IPS DF 6.9 (cell line): ENCODE measurements around the gene ADIPOR1.
"Not testable (repeated sequence)": the region's sequence is repeated elsewhere in the genome, so short reads cannot be mapped to it uniquely, and the experiment has no call there.

Source experiments
- DNase-seq: peaks from one replicate; pipeline ENCODE4 v3.0.0-alpha.2; 2013; ENCODE audit warnings: low read depth, low spot score
- H3K27ac ChIP-seq: one replicate; pipeline ENCODE4 v1.5.1; 2013; ENCODE audit warnings: low read length, control low read depth
- H3K27me3 ChIP-seq: 2 replicates; pipeline ENCODE4 v1.6.1; 2013; ENCODE audit warnings: mild to moderate bottlenecking, low read length; ENCODE audit not compliant: control insufficient read depth, insufficient read depth
- H3K36me3 ChIP-seq: 2 replicates; pipeline ENCODE4 v1.6.1; 2013; ENCODE audit warnings: low read length; ENCODE audit not compliant: control insufficient read depth, insufficient read depth
- H3K4me1 ChIP-seq: 2 replicates; pipeline ENCODE4 v1.6.1; 2013; ENCODE audit warnings: low read length; ENCODE audit not compliant: control insufficient read depth, insufficient read depth
- H3K4me3 ChIP-seq: 2 replicates; pipeline ENCODE4 v1.5.1; 2013; ENCODE audit warnings: mild to moderate bottlenecking, low read length
- H3K9me3 ChIP-seq: 2 replicates; pipeline ENCODE4 v1.6.1; 2013; ENCODE audit warnings: low read length, inconsistent platforms; ENCODE audit not compliant: control insufficient read depth, insufficient read depth
- WGBS: extraction: QIAGEN DNeasy Blood & Tissue Kit; methylation state at CpG from one replicate; pipeline ENCODE4 v1.1.7; 2013; ENCODE audit warnings: mixed read lengths, missing lambda C conversion rate; ENCODE audit not compliant: insufficient read length, insufficient coverage; 5-methylcytosine and 5-hydroxymethylcytosine counted together

ADIPOR1 gene

DNA sequence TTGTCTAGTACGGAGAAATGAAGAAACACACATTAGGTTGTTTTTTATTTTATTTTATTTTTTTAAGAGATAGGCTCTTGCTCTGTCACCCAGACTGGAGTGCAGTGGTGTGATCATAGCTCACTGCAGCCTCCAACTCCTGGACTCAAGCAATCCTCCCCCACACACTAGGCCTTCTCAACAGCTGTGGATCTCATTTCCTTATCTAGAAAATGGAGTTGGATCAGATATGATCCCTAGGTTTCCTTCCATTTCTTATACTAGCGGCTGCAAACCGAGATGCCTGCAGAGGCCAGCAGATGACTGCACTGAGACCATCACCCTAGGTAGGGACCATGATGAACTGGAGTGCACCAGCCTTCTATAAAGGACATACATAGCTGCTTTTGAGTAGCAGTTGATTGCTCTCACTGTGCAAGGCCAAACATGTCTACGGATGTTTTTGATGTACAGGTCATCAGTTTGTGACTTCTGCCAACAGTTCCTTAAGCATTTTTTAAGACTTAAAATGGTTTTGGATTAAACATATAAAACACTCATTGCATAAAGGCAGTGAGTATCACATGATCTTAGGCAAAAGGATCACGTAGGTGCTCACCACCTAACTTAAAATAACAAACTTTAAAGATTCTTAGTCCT lies 19.7 kb downstream of the ADIPOR1 start:
- DNase-seq = no peak
- WGBS = no CpG with 5 or more reads among the region's 5 CpGs
- no peaks in the 10 kb centered on the region for H3K27me3 ChIP-seq

GRCh38 chr1:202936409-202936808 lies 21.7 kb downstream of the ADIPOR1 start:
- H3K27me3 ChIP-seq, H3K27ac ChIP-seq, H3K4me1 ChIP-seq, H3K9me3 ChIP-seq, DNase-seq, H3K4me3 ChIP-seq, H3K36me3 ChIP-seq: not testable (repeated sequence)
- WGBS = no CpG with 5 or more reads among the region's 6 CpGs

More for the DNA sequence above, 19.7 kb downstream of the ADIPOR1 start:
- Histone ChIP-seq H3K36me3 (peaks cover 19% of the 10 kb centered on the region; the same call in 1 of the 2 replicates), H3K4me3 (no peak overlapping the region), H3K9me3 (no peaks in the 10 kb centered on the region), H3K27ac (no peak overlapping the region), H3K4me1 (no peaks in the 10 kb centered on the region)

DNA sequence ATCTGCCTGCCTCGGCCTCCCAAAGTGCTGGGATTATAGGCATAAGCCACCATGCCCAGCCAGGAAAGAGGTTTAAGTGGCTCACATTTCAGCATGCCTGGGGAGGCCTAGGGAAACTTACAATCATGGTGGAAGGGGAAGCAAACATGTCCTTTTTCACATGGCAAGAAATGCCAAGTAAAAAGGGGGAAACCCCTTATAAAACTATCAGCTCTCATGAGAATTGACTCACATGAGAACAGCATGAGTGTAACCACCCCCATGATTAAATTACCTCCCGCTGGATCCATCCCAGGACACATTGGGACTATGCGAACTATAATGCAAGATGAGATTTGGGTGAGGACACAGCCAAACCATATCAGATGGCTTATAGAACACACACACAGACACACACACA lies 22.3 kb downstream of the ADIPOR1 start:
- WGBS = no CpG with 5 or more reads among the region's 3 CpGs
- Histone ChIP-seq H3K27ac (no peak overlapping the region), H3K9me3 (no peaks in the 10 kb centered on the region), H3K27me3 (no peaks in the 10 kb centered on the region), H3K4me3 (no peak overlapping the region), H3K4me1 (no peaks in the 10 kb centered on the region), H3K36me3 (no peaks in the 10 kb centered on the region)
- no peak for DNase-seq

DNA sequence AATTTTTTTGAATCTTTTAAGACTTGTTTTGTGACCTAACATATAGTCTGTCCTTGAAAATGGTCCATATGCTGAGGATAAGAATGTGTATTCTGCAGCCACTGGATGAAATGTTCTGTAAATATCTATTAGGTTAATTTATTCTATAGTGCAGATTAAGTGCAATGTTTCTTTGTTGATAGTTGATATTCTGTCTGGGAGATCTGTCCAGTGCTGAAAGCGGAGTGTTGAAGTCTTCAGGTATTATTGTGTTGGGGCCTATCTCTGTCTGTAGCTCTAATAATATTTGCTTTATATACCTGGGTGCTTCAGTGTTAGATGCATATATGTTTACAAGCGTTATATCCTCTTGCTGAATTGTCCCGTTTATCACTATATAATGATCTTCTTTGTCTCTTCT lies 23.4 kb downstream of the ADIPOR1 start:
- no peak overlapping the region for H3K4me3 ChIP-seq
- H3K27me3 ChIP-seq = no peaks in the 10 kb centered on the region
- H3K9me3 ChIP-seq = no peaks in the 10 kb centered on the region
- no peaks in the 10 kb centered on the region for H3K4me1 ChIP-seq
- DNase-seq = no peak
- H3K27ac ChIP-seq = no peak overlapping the region
- WGBS = no CpG with 5 or more reads among the region's 3 CpGs
- no peaks in the 10 kb centered on the region for H3K36me3 ChIP-seq

DNA sequence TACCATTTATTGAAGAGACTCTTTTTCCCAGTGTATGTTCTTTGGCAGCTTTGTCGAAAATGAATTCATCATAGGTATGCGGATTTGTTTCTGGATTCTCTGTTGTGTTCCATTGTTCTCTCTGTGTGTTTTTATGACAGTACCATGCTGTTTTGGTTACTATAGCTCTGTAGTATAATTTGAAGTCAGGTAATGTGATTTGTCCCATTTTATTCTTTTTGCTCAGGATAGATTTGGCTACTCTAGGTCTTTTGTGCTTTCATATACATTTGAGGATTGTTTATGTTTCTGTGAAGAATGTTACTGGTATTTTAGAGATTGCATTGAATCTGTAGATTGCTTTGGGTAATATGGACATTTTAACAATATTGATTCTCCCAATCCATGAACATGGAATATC lies 25.6 kb downstream of the ADIPOR1 start:
- Histone ChIP-seq H3K27me3 (no peaks in the 10 kb centered on the region), H3K9me3 (no peaks in the 10 kb centered on the region), H3K4me3 (no peak overlapping the region), H3K27ac (no peak overlapping the region), H3K4me1 (no peaks in the 10 kb centered on the region), H3K36me3 (no peaks in the 10 kb centered on the region)
- WGBS = no CpG with 5 or more reads among the region's 2 CpGs
- DNase-seq = no peak

DNA sequence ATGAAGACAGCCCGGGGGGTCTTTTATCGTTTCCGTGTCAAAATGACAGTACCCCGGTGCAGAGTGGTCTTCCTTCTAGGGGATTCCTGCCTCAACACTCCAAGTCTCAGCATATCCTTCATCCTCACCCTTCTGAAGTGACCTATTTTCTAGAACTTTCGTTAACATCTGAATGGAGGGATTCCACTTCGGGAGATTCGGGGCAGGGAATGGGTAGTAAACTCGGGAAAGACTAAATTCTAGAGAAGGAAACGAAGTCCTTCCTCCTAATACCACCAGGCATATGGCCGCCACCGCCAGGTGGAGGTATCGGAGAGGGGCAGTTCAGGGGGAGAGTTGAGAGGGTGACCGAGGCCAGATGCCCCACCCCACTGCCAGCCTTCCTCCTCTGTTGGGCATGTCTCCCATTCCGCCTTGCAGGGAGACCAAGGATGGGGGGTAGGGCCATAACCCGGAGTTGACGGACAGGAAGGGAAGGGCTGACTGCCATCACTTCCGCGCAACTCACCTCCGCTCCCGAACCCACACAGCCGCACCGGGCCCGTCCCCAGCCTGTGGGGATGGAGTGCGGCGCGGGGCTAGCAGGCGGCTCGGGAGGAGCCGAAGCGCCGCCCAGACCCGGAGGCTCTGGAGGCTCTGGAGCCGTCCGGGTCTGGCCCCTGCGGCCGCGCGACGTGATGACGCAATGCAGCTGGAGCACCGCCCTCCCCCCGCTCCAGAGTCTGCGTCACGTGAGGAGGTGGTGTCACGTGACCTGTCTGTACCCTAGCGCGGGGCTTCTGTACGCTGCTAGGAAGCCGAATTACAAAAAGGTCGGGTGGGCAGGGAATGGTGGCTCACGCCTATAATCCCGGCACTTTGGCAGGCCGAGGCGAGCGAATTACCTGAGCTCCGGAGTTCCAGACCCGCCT lies 31.3 kb downstream of the ADIPOR1 start, which contains the start of gene KLHL12:
TSS of gene KLHL12 (minus strand) at position 654 of the 911 bp plus-strand sequence. CDS start 2,072 bp downstream, outside the sequence.
- whole genome bisulfite sequencing = no CpG with 5 or more reads among the region's 57 CpGs

DNA sequence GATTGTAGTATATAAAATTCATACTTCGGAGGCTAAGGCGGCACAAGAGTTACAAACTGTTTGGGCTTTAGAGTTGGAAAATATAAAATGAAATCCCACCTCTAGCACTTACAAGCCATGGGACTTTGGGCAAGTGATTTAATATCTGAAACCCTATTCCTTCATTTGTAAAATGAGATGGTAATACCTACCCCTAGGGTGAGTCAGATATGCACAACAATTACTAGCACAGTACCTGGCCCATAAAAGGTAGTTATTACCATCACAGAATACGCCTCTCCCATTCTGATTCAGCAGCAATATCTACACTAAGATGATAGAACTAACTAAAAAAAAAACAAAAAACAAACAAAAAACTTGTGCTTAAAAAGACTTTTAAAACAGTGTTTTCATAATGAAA lies 34.6 kb downstream of the ADIPOR1 start:
- Histone ChIP-seq H3K9me3 (no peaks in the 10 kb centered on the region), H3K27me3 (no peaks in the 10 kb centered on the region), H3K27ac (no peak overlapping the region), H3K36me3 (no peaks in the 10 kb centered on the region; the same call in 1 of the 2 replicates), H3K4me3 (no peak overlapping the region), H3K4me1 (no peaks in the 10 kb centered on the region)
- no peak for DNase-seq
- no CpG with 5 or more reads among the region's 3 CpGs for WGBS

More for the DNA sequence above, 31.3 kb downstream of the ADIPOR1 start, which contains the start of gene KLHL12:
- Histone ChIP-seq H3K9me3 (no peaks in the 10 kb centered on the region), H3K36me3 (no peaks in the 10 kb centered on the region), H3K27me3 (no peaks in the 10 kb centered on the region), H3K27ac (no peak within 1 kb of the TSS), H3K4me3 (peak within 1 kb of the TSS; percentile 73; the same call in 1 of the 2 replicates), H3K4me1 (no peaks in the 10 kb centered on the region)
- DNase-seq = peak; percentile 97

DNA sequence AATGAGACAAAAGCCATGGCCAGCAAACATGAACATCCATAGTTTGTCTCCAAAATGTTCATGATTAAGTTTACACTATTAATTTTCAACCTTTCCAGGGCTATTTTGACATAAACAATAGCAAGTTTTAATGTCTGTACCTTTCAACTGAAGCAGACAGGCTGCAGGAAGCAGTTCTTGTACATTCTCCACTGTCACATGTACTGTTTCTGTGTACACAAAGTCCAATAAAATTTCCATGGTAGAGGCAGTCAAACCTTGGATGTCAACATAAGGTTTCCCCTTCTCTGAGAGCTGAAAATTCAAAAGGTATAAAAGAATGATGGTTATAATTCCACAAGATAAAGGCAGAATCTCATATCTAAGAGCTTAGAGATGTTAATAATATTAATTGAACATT lies 38.5 kb downstream of the ADIPOR1 start:
- H3K4me3 ChIP-seq = no peak overlapping the region
- H3K4me1 ChIP-seq = no peaks in the 10 kb centered on the region
- DNase-seq = no peak
- H3K27me3 ChIP-seq = no peaks in the 10 kb centered on the region
- no peaks in the 10 kb centered on the region for H3K9me3 ChIP-seq
- peaks cover 7% of the 10 kb centered on the region; the same call in 1 of the 2 replicates for H3K36me3 ChIP-seq
- H3K27ac ChIP-seq = no peak overlapping the region

DNA sequence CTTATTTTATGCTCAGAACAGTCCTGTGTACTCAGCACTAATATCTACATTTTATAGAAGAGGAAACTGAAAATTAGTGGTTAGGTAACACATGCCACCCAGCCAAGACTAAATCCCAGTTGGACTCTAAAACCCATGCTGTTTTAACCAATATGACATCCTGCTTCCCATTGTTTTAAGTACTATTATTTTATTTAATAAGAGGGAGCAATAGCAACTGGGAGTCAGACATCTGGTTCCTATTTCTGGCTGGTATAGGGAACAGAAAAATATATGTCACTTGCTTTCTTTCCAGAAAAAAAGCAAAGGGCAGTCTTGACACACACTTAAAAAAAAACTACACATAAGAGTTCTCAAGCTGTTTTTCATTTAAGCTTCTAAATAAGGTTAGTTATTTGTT lies 43.0 kb downstream of the ADIPOR1 start:
- Histone ChIP-seq H3K27me3 (no peaks in the 10 kb centered on the region), H3K4me1 (no peaks in the 10 kb centered on the region), H3K4me3 (no peak overlapping the region), H3K36me3 (peaks cover 20% of the 10 kb centered on the region; the same call in 1 of the 2 replicates), H3K9me3 (no peaks in the 10 kb centered on the region), H3K27ac (no peak overlapping the region)
- DNase-seq = no peak

DNA sequence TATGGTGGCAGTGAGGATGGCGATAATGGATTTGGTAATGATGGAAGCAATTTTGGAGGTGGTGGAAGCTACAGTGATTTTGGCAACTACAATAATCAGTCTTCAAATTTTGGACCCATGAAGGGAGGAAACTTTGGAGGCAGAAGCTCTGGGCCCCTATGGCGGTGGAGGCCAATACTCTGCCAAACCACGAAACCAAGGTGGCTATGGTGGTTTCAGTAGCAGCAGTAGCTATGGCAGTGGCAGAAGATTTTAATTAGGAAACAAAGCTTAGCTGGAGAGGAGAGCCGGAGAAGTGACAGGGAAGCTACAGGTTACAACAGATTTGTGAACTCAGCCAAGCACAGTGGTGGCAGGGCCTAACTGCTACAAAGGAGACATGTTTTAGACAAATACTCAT lies 45.6 kb downstream of the ADIPOR1 start:
- not testable (repeated sequence) for H3K27ac ChIP-seq, DNase-seq, H3K4me1 ChIP-seq, H3K27me3 ChIP-seq, H3K4me3 ChIP-seq, H3K9me3 ChIP-seq
- peaks cover 25% of the 10 kb centered on the region; the same call in 1 of the 2 replicates for H3K36me3 ChIP-seq
- no CpG with 5 or more reads among the region's 4 CpGs for WGBS
